OCI-LY3 (cell line): Measurements from ENCODE around the gene GCK.

Experiments
- H2AFZ ChIP-seq: fragments of 200-600, 300-600 bp; shearing (Covaris generic); 2 replicates; pipeline ENCODE4 v1.6.0; 2014; ENCODE audit warnings: antibody characterized with exemption, low read depth, low read length
- H3K27ac ChIP-seq: fragments of 200-600, 300-600 bp; sonication (generic); 2 replicates; pipeline ENCODE4 v1.5.1; 2014; ENCODE audit warnings: mild to moderate bottlenecking, low read length, moderate library complexity, mixed read lengths
- H3K27me3 ChIP-seq: fragments of 200-600, 300-600 bp; sonication (generic); 2 replicates; pipeline ENCODE4 v1.6.1; 2014; ENCODE audit warnings: low read depth, low read length, mixed read lengths
- H3K36me3 ChIP-seq: fragments of 200-600, 300-600 bp; sonication (generic); replicated peaks from 2 replicates; pipeline ENCODE3; 2014; ENCODE audit warnings: low read depth, low read length, mixed read lengths
- H3K4me1 ChIP-seq: fragments of 300-600, 200-600 bp; sonication (generic); 2 replicates; pipeline ENCODE4 v1.6.1; 2014; ENCODE audit warnings: low read length, mixed read lengths
- H3K4me2 ChIP-seq: fragments of 200-600, 300-600 bp; sonication (generic); 2 replicates; pipeline ENCODE4 v1.6.1; 2014; ENCODE audit warnings: low read length, mixed read lengths
- H3K4me3 ChIP-seq: fragments of 300-600, 200-600 bp; sonication (generic); 2 replicates; pipeline ENCODE4 v1.5.1; 2014; ENCODE audit warnings: antibody characterized with exemption, mild to moderate bottlenecking, low read length, moderate library complexity
- H3K79me2 ChIP-seq: fragments of 300-600, 200-600 bp; shearing (Covaris generic); 2 replicates; pipeline ENCODE4 v1.6.1; 2014; ENCODE audit warnings: mild to moderate bottlenecking, low read length, mixed read lengths
- H3K9ac ChIP-seq: fragments of 300-600, 200-600 bp; shearing (Covaris generic); 2 replicates; pipeline ENCODE4 v1.6.0; 2014; ENCODE audit warnings: mild to moderate bottlenecking, low read length, moderate library complexity
- H3K9me3 ChIP-seq: fragments of 200-600, 300-600 bp; shearing (Covaris generic); 2 replicates; pipeline ENCODE4 v1.6.1; 2014; ENCODE audit warnings: low read length, mixed read lengths; ENCODE audit not compliant: insufficient read depth
- H4K20me1 ChIP-seq: fragments of 200-600, 300-600 bp; sonication (generic); 2 replicates; pipeline ENCODE4 v1.6.1; 2016; ENCODE audit warnings: low read length, mixed read lengths; ENCODE audit not compliant: insufficient read depth
- EZH2phosphoT487 ChIP-seq: fragments of 200-600 bp; shearing (Covaris generic); IDR thresholded peaks from 2 replicates; pipeline ENCODE4 v1.6.1; 2018; ENCODE audit warnings: antibody characterized with exemption, mixed run types, low read depth
- TF ChIP-seq, protein P1 (sequence below): fragments of 200-600, 300-600 bp; sonication (generic); IDR thresholded peaks from 2 replicates; pipeline ENCODE4 v1.5.1; 2014; ENCODE audit warnings: antibody characterized with exemption, low read length, low read depth

GCK gene

DNA sequence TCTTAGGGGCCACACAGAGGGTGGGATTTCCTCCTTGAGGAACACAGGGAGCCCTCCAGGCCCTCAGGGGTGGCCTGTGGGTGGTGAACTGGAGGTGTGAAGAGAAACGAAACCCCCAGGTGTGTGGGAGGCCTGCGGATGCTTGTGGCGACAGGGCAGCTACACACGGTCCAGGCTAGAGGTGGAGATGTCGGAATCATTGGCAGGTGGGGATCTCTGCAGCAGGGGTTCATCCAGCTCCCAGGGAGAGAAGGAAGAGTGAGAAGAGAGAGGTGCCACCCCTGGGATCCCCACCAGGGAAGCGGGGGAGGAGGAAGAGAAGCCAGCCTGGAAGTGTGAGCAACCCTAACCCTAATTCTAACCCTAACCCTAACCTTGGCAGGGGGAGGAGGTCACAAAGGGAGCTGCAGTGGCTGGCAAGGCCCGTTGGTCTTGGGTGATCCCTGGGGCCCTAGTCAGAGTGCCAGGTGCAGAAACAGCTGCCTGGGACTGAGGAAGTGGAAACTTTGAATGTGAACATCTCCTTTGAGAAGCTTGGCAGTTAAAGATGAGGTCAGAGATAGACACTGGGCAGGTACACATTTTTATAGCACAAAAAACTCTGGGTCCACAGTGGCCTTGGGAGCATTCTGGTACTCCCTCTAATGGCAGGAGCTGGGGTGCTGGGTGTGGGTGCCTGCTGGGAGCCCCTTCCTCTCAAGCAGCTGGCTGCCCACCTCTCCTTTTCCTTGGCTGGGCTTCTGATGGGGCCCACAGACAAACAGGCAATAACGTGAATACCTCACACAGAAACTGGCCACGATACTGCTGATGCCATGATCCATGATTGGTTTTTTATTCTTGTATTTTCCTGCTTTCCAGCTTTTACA lies 91.9 kb downstream of the GCK start:
- Histone ChIP-seq H2AFZ (peak overlapping the region; percentile 37), H3K9ac (no peak overlapping the region), H4K20me1 (no peaks in the 10 kb centered on the region), H3K79me2 (no peaks in the 10 kb centered on the region), H3K27me3 (no peaks in the 10 kb centered on the region), H3K36me3 (no peaks in the 10 kb centered on the region), H3K4me3 (no peak overlapping the region), H3K9me3 (no peaks in the 10 kb centered on the region), H3K4me1 (peaks cover 39% of the 10 kb centered on the region), H3K4me2 (peak overlapping the region; percentile 38), H3K27ac (peak overlapping the region; percentile 34)
- TF ChIP-seq EZH2phosphoT487: no peak
- TF ChIP-seq, protein P1, sequence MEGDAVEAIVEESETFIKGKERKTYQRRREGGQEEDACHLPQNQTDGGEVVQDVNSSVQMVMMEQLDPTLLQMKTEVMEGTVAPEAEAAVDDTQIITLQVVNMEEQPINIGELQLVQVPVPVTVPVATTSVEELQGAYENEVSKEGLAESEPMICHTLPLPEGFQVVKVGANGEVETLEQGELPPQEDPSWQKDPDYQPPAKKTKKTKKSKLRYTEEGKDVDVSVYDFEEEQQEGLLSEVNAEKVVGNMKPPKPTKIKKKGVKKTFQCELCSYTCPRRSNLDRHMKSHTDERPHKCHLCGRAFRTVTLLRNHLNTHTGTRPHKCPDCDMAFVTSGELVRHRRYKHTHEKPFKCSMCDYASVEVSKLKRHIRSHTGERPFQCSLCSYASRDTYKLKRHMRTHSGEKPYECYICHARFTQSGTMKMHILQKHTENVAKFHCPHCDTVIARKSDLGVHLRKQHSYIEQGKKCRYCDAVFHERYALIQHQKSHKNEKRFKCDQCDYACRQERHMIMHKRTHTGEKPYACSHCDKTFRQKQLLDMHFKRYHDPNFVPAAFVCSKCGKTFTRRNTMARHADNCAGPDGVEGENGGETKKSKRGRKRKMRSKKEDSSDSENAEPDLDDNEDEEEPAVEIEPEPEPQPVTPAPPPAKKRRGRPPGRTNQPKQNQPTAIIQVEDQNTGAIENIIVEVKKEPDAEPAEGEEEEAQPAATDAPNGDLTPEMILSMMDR: no peak

DNA sequence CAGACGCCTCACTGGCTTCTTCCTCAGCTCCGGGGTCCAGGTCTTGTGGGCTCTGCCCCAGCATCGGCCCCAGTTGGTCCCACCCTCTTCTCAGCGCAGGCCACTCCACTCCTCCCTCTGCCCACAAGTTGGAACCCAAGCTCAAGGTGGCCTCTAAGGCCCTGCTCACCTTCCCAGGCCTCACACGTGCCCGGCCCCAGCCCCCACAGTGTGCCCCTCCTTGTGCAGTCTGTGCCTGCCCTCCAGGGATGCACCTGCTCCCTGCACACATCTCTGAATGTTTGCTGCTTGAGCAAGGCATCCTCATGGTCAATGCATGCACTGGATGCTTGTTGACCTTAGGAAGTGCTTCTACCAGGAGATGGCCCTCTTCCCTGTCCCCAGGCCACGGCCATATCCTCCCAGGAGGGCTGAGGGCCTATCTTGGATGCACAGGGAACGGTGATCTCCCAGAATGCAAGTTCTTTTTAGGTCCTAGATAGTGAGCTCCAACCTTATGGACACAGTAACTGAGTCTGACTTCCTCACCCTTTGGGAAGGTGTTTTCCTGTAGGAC lies 92.8 kb downstream of the GCK start:
- no peaks in the 10 kb centered on the region for H3K27me3 ChIP-seq
- no peak overlapping the region for H3K27ac ChIP-seq
- no peak overlapping the region for H3K4me2 ChIP-seq
- no peak for TF ChIP-seq EZH2phosphoT487
- TF ChIP-seq, protein P1: no peak; the same call in 1 of the 2 replicates
- H3K36me3 ChIP-seq: no peaks in the 10 kb centered on the region
- no peak overlapping the region for H3K9ac ChIP-seq
- H3K4me1 ChIP-seq: peaks cover 38% of the 10 kb centered on the region
- H2AFZ ChIP-seq: no peak overlapping the region
- H3K4me3 ChIP-seq: no peak overlapping the region
- no peaks in the 10 kb centered on the region for H3K9me3 ChIP-seq
- H3K79me2 ChIP-seq: no peaks in the 10 kb centered on the region
- H4K20me1 ChIP-seq: no peaks in the 10 kb centered on the region

DNA sequence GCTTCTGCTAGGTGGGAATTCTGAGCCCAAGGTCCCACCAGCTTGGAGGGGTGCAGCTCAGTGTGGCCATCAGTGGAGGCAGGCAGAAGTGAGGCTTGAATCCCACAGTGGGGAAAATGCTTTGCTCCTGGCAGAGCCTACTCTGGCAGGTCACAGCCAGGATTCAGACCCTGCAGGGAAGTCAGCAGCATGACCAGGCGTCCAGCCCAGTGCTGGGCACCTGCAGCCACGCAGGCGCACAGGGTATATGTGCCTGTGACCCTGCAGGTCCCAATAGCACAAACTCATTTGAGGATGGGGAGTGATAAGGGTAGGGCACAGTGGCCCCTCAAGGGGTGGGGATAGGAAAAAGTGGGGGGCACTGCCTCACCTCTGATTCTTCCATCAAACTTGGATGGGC lies 93.5 kb downstream of the GCK start:
- no peak overlapping the region for H3K4me3 ChIP-seq
- H3K4me2 ChIP-seq: no peak overlapping the region
- no peaks in the 10 kb centered on the region for H3K27me3 ChIP-seq
- no peaks in the 10 kb centered on the region for H3K9me3 ChIP-seq
- H2AFZ ChIP-seq: no peak overlapping the region
- H3K4me1 ChIP-seq: peaks cover 32% of the 10 kb centered on the region
- no peaks in the 10 kb centered on the region for H3K36me3 ChIP-seq
- H3K27ac ChIP-seq: no peak overlapping the region
- H4K20me1 ChIP-seq: no peaks in the 10 kb centered on the region
- no peak overlapping the region for H3K9ac ChIP-seq
- TF ChIP-seq, protein P1: no peak
- no peak for TF ChIP-seq EZH2phosphoT487
- H3K79me2 ChIP-seq: no peaks in the 10 kb centered on the region

DNA sequence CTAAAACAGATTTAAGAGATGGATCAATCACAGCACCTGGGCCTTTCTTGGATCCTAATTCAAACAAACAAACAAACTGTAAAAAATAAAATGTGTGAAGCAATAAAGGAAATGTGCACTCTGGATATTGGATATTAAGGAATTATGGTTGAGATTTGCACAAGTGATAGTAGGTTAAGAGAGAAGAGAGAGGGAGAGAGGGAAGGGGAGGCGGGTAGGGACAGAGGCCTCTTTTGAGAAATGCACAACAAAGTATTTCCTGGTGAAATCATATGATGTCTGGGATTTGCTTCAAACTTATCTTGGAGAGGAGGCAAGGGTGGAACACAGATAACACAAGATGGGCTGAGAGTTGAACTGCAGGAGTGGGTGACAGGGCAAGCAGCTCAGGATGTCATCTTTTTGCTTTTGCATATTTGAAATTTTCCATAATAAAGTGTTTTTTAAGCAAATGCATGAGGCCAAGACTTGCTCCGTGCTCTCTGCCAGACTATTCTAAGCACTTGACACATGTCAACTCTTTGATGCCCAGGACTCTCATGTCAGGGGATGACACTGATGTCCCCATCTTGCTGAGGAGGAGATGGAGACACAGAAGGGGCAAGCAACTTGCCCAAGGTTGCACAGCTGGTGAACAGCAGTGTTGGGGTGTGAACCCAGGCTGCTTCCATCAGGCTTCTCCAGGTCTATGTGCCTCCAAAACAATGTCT lies 94.2 kb downstream of the GCK start:
- H3K27ac ChIP-seq: no peak overlapping the region
- no peak overlapping the region for H3K9ac ChIP-seq
- TF ChIP-seq, protein P1: no peak
- TF ChIP-seq EZH2phosphoT487: no peak
- H3K4me1 ChIP-seq: peaks cover 27% of the 10 kb centered on the region
- H3K9me3 ChIP-seq: no peaks in the 10 kb centered on the region
- H4K20me1 ChIP-seq: no peaks in the 10 kb centered on the region
- H3K79me2 ChIP-seq: no peaks in the 10 kb centered on the region
- no peak overlapping the region for H3K4me3 ChIP-seq
- no peak overlapping the region for H3K4me2 ChIP-seq
- H2AFZ ChIP-seq: no peak overlapping the region
- H3K27me3 ChIP-seq: no peaks in the 10 kb centered on the region
- no peaks in the 10 kb centered on the region for H3K36me3 ChIP-seq
